C4-2B (cell line): ENCODE results near the gene BORCS5.
"Not testable (repeated sequence)": the region's sequence is repeated elsewhere in the genome, so short reads cannot be mapped to it uniquely, and the experiment has no call there.

Source experiments
- H3K27ac ChIP-seq: fragments of 450-650 bp; 2 replicates; pipeline ENCODE4 v1.5.1; 2017
- ZFX ChIP-seq: fragments of 450-650 bp; IDR thresholded peaks from 2 replicates; pipeline ENCODE4 v1.6.1; 2017
- TF ChIP-seq, protein P1 (sequence below): fragments of 450-650 bp; conservative IDR thresholded peaks from 2 replicates; pipeline ENCODE4 v1.5.1; 2017; ENCODE audit warnings: mild to moderate bottlenecking

BORCS5 gene

DNA sequence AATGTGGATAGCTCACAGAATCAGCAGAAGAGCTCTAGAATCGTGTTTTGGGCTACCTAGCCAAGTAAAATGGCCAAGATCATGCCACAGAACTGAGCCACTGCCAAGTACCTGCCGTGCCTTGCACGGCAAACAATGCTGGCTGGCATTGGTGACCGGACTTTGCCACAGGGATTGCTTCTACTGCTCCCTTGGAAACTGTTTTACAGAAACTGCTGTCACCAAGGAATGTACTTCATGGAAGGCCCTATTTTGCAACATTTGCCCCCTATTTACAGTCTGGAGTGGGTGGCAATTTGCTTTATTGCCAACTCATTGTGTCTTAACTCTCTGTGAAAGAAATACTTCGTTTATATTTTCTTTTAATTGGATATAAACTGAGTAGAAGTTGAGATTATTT lies 49.0 kb downstream of the BORCS5 start:
- no peak for TF ChIP-seq ZFX
- TF ChIP-seq, protein P1, sequence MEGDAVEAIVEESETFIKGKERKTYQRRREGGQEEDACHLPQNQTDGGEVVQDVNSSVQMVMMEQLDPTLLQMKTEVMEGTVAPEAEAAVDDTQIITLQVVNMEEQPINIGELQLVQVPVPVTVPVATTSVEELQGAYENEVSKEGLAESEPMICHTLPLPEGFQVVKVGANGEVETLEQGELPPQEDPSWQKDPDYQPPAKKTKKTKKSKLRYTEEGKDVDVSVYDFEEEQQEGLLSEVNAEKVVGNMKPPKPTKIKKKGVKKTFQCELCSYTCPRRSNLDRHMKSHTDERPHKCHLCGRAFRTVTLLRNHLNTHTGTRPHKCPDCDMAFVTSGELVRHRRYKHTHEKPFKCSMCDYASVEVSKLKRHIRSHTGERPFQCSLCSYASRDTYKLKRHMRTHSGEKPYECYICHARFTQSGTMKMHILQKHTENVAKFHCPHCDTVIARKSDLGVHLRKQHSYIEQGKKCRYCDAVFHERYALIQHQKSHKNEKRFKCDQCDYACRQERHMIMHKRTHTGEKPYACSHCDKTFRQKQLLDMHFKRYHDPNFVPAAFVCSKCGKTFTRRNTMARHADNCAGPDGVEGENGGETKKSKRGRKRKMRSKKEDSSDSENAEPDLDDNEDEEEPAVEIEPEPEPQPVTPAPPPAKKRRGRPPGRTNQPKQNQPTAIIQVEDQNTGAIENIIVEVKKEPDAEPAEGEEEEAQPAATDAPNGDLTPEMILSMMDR = no peak
- peak overlapping the region; percentile 70 for H3K27ac ChIP-seq

DNA sequence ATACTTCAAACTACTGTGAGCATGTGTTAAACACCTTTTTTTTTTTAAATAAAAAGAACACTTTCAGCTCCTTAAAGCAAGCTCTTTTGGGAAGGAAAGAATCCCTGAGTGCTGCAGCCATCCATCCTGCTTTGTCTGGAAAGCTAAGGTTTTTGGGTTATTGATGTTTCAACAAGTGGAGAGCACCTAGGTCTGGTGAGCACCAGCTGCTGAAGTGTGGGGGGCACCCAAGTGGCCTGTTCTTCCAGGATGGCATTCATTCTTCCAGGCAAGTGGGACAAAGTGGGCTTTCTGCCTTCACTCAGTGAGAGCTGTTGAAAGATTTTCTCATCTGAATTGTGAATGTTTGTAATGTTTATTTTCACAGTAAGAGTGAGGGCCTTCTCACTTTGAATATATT lies 49.9 kb downstream of the BORCS5 start:
- TF ChIP-seq, protein P1 = no peak
- TF ChIP-seq ZFX = no peak
- peak overlapping the region; percentile 70; the same call in 1 of the 2 replicates for H3K27ac ChIP-seq

DNA sequence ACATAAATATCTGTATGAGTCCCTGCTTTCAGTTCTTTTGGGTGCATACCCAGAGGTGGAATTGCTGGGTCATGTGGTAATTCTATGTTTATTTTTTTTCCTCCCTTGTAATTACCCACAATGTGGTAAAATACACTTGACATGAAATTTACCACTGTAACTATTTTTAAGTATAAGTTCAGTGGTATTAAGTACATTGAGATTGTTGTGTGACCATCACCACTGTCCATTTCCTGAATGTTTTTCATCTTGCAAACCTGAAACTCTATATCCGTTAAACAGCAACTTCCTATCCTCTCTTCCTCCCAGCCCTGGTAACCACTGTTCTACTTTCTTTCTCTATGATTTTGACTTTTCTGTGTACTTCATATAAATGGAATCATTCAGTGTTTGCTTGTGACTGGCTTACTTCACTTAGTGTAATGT lies 51.4 kb downstream of the BORCS5 start:
- TF ChIP-seq, protein P1 = no peak
- TF ChIP-seq ZFX = no peak
- H3K27ac ChIP-seq = no peak overlapping the region

DNA sequence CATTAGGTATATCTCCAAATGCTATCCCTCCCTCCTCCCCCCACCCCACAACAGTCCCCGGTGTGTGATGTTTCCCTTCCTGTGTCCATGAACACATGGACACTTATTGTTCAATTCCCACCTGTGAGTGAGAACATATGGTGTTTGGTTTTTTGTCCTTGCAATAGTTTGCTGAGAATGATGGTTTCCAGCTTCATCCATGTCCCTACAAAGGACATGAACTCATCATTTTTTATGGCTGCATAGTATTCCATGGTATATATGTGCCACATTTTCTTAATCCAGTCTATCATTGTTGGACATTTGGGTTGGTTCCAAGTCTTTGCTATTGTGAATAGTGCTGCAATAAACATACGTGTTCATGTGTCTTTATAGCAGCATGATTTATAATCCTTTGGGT lies 52.5 kb downstream of the BORCS5 start:
- not testable (repeated sequence) for H3K27ac ChIP-seq

DNA sequence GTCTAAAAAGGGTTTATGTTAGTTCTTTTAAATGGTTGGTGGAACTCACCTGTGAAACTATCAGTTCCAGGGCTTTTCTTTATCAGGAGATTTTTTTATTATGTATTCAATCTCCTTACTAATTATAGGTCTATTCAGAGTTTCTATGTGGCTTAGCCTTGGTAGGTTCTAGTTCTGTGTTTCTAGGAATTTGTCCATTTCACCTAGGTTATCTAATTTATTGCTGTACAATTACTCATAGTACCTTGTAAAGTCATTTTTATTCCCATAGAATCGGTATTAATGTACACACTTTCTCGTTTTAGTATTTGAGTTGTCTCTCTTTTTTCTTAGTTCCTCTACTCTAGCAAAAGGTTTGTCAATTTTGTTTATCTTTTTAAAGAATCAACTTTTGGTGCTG lies 59.0 kb downstream of the BORCS5 start:
- no peak overlapping the region for H3K27ac ChIP-seq
- TF ChIP-seq, protein P1 = no peak
- no peak for TF ChIP-seq ZFX

DNA sequence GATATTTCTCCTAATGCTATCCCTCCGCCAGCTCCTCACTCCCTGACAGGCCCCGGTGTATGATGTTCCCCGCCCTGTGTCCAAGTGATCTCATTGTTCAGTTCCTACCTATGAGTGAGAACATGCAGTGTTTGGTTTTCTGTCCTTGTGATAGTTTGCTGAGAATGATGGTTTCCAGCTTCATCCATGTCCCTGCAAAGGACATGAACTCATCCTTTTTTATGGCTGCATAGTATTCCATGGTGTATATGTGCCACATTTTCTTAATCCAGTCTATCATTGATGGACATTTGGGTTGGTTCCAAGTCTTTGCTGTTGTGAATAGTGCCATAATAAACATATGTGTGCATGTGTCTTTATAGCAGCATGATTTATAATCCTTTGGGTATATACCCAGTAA lies 62.3 kb downstream of the BORCS5 start:
- H3K27ac ChIP-seq = not testable (repeated sequence)

DNA sequence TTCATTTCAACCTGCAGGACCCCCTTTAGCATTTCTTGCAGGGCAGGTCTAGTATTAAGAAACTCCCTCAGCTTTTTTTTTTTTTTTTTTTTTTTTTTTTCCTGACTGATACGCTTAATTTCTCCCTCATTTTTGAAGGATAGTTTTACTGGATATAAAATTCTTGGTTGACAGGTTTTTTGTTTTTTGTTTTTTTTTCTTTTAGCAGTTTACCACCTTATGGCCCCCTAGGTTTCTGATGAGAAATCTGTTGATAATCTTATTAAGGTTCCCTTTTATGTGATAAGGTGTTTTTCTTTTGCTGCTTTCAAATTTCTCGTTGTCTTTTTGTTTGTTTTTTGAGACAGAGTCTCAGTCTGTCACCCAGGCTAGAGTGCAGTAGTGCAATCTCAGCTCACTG lies 66.5 kb downstream of the BORCS5 start:
- no peak overlapping the region for H3K27ac ChIP-seq
- TF ChIP-seq, protein P1 = no peak
- no peak for TF ChIP-seq ZFX

DNA sequence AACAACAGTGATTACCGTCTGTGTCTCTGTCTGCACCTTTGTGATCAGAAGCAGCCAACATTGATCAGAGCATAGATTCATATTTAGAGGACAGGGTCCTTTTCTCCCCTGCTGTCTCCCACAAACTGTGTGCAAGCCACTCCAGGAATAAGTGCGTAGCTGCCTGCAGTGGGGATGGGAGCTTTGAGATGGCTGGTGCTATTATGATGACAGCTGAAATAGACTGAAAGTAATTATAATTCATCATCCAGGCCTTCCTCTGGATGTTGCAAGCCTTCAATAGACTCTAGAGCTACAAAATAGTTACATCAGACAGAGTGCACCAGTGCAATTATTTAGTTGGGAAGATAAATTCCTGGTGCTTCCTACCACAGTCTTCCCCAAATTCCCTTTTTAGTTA lies 68.1 kb downstream of the BORCS5 start:
- no peak overlapping the region for H3K27ac ChIP-seq
- no peak for TF ChIP-seq ZFX
- TF ChIP-seq, protein P1 = no peak

DNA sequence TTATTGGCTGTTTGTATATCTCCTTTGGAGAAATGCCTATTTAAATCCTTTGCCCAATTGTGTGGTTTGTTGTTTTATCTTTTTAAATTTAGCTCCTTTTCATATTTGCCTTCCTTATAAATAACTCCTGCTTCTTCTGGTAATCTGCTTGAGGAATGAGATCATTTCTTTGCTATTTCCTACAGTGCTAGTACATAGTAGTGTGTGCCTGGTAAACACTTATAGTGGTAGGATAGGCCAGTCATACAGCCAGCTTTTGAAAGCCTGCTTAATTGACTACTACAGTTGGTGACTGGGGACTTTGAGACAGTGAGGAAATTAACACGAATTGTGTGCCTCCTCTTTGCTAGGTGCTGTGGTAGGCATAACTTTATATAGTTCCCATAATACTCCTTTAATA lies 68.7 kb downstream of the BORCS5 start:
- TF ChIP-seq ZFX = no peak
- TF ChIP-seq, protein P1 = no peak
- no peak overlapping the region for H3K27ac ChIP-seq
